GM08714 (cell line): Measurements from ENCODE around the gene MORC1.
"Not testable (repeated sequence)": the region's sequence is repeated elsewhere in the genome, so short reads cannot be mapped to it uniquely, and the experiment has no call there.

Source experiments
- H3K4me3 ChIP-seq: fragments of 200-500 bp; sonication (Bioruptor generic); 2 replicates; pipeline ENCODE4 v1.5.1; 2014; ENCODE audit warnings: mild to moderate bottlenecking, low read length, inconsistent platforms
- ZNF274 ChIP-seq: IDR thresholded peaks from 2 replicates; pipeline ENCODE4 v1.6.1; 2012; ENCODE audit warnings: mild to moderate bottlenecking, low read depth, low read length

The MORC1 gene

GRCh38 chr3:109117939-109118338 is at the start of gene MORC1:
MORC1 (minus strand) TSS chr3:109118134; CDS start chr3:109118059, 75 bp downstream.
- H3K4me3 ChIP-seq: no peak within 1 kb of the TSS

GRCh38 chr3:109165905-109166304 is 48.0 kb upstream of the MORC1 start:
- H3K4me3 ChIP-seq: no peak overlapping the region
- no peak for TF ChIP-seq ZNF274

More at GRCh38 chr3:109117939-109118338, at the start of gene MORC1:
- no peak for TF ChIP-seq ZNF274

- no peak for TF ChIP-seq ZNF274
- H3K4me3 ChIP-seq: no peak overlapping the region
Measured at GRCh38 chr3:109161487-109162123, 43.7 kb upstream of the MORC1 start.

GRCh38 chr3:109155828-109156227 is 37.9 kb upstream of the MORC1 start:
- no peak for TF ChIP-seq ZNF274
- no peak overlapping the region for H3K4me3 ChIP-seq

GRCh38 chr3:109154979-109155378 is 37.0 kb upstream of the MORC1 start:
- no peak overlapping the region for H3K4me3 ChIP-seq
- TF ChIP-seq ZNF274: no peak

GRCh38 chr3:109152320-109152719 is 34.4 kb upstream of the MORC1 start:
- TF ChIP-seq ZNF274: no peak
- no peak overlapping the region for H3K4me3 ChIP-seq

- H3K4me3 ChIP-seq: no peak overlapping the region
- TF ChIP-seq ZNF274: no peak
Measured at GRCh38 chr3:109149078-109149477, 31.1 kb upstream of the MORC1 start.

GRCh38 chr3:109143646-109144045 is 25.7 kb upstream of the MORC1 start:
- no peak for TF ChIP-seq ZNF274
- no peak overlapping the region for H3K4me3 ChIP-seq

GRCh38 chr3:109140318-109140717 is 22.4 kb upstream of the MORC1 start:
- H3K4me3 ChIP-seq: no peak overlapping the region
- TF ChIP-seq ZNF274: no peak

- no peak for TF ChIP-seq ZNF274
- H3K4me3 ChIP-seq: no peak overlapping the region
Measured at GRCh38 chr3:109137761-109138160, 19.8 kb upstream of the MORC1 start.

GRCh38 chr3:109136523-109136922 is 18.6 kb upstream of the MORC1 start, which contains the start of gene C3orf85:
C3orf85 (plus strand) TSS chr3:109136719; CDS start chr3:109136848, 129 bp downstream.
- no peak within 1 kb of the TSS for H3K4me3 ChIP-seq
- no peak for TF ChIP-seq ZNF274

GRCh38 chr3:109133474-109133816 is 15.5 kb upstream of the MORC1 start:
- not testable (repeated sequence) for H3K4me3 ChIP-seq

GRCh38 chr3:109132801-109133473 is 15.0 kb upstream of the MORC1 start:
- no peak overlapping the region for H3K4me3 ChIP-seq
- TF ChIP-seq ZNF274: no peak

GRCh38 chr3:109131276-109131675 is 13.3 kb upstream of the MORC1 start:
- no peak for TF ChIP-seq ZNF274
- H3K4me3 ChIP-seq: no peak overlapping the region

GRCh38 chr3:109127553-109127952 is 9.6 kb upstream of the MORC1 start:
- H3K4me3 ChIP-seq: no peak overlapping the region
- no peak for TF ChIP-seq ZNF274
